ENCODE data around the gene GIPC3.
"Not testable (repeated sequence)": the region's sequence is repeated elsewhere in the genome, so short reads cannot be mapped to it uniquely, and the experiment has no call there.

The GIPC3 gene

DNA sequence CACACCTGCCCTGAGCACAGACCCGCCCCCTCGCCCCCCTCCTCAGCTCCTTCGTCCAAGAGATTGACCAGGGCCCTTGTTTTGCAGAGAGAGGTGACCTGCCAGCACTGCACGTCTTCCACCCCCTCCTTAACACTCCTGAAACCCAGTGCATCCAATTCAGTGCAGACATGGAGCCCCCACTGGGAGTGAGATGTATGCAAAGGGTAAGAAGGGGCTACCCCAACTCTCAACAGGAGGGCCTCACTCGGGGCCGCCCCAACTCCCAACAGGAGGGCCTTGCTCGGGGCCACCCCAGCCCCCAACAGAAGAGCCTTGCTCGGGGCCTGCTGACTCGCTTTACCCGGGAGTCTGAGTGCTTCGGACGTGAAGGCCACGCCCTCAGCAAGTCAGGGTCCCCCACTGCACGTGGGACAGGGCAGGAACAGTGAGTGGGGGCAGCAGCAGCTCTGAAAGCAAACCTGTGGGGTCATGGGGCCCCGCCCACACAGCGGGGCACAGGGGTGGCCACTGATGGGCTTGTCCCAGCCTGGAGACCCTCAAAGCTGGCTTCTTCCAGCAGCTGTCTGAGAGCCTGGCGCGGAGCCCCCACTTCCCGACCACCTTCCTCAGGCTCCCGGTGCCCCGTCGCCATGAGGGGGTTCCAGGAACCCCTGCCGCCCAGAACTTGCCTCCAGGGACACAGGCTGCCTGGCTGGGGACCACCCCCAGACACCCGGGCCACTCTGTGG lies 35.7 kb downstream of the GIPC3 start:
- DNase-seq, result no peak

DNA sequence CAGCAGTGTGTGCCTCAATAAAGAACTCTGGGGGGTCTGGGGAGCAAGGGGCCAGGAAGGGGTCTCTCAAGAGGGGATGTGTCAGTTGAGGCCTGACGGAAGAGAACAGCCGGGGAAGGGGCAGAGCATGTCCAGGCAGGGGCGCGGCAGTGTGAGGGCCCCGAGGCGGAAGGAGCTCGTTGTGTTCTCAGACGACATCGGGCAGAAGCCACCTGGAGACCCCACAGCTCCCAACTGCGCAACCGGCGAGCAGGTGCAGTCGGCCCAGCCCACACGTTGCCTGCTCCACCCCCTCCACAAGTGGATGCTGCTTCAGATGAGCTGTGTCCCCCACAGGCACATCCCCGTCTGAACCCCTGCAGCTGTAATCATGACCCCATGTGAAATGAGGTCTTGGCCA lies 36.4 kb downstream of the GIPC3 start:
- DNase-seq, result no peak

DNA sequence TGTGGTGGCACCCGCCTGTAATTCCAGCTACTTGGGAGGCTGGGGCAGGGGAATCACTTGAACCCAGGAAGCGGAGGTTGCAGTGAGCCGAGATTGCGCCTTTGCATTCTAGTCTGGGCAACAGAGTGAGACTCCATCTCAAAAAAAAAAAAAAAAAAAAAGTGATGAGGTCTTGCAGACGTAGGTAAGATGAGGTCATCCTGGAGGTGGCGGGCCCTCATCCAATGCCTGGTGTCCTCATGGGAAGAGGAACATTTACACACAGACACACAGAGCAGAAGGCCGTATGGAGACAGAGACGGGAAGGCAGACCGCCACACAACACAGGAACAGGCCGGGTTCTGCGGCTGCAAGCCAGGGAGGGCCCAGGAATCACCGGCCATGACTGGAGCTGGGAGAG lies 36.9 kb downstream of the GIPC3 start:
- DNase-seq, result no peak

DNA sequence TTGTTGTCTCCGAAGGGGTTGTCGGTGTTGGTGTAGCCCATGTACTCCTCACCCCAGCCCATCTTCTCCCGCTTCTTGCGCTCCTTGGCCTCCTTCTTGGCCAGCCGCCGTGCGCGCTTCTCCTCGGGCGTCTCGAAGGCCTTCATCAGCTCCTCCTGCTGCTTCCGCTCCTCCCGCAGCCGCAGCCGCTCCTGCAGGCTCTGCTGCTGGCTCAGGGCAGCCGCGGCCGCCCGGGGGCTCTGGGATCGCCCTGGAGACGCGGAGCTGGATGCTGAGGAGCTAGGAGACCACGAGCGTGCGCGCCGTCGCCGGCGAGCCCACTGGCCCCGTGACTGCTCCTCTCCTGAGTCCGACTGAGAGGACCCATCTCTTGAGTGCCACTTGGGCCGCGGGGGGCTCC lies 38.4 kb downstream of the GIPC3 start:
- DNase-seq, result no peak

DNA sequence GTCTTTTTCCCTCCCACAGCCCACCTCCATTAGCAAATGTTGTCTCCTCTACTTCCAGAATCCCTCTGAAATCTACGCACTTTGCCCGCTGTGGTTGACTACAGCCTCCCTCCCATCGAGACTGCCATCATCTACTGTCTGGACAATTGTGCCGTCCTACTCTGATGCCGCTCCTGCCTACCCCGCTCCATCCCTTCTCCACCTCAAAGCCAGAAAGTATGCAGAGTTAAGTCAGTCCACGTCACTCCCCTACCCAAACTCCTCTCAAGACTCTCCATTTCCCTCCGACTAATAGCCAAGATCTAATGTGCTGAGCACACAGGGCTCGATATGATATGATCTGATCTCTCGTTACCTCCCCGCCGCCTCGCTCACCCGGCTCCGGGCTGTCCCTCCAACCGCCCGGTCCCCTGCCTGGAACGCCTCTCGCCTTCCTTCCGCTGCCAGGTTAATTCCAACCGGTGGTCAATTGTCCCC lies 40.8 kb downstream of the GIPC3 start:
- DNase-seq, result no peak

DNA sequence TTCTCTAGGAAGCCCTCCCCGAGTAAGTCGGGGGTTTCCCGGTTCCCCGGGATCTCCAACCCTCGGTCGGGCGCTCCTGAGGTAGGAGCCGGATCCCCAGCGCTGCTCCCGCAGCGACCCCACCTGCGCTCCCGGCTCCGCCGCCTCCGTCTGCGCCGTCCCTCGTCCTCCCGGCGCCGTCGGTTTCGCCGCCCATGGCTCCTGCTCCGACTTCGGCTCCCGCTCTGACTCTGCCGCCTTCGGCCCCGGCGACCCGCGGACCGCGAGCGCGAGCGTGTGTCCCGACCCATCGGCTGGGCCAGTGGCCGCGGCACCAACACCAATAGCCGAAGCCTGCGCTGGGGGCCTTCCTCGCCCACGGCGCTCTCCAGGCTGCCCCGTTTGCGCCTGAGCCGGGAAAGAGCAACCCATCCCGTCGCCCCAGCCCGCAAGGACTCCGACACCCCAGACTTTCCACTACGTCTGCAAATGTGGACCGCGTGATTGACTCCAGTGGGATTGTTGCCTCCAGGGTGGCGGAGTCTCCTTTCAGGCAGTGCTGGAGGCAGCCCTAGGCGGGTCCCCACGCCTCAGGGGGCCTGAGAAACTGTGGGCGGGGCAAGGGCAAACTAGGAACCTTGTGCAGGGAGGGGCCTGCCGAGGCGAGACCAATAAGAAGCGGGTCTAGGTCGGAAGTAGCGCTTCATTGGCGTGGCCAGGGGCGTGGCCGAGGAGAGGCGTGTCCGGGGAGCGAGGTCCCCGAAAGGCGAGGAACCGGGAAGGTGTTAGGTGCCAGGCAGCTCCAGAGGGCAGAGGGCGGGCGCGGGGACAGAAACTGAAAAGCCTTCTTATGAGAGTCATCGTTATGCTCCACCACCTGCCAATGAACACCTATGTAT lies 41.4 kb downstream of the GIPC3 start, which contains the start of gene CACTIN:
CACTIN (minus strand) TSS at position 318 of the 878 bp plus-strand sequence; CDS start at position 290, 28 bp downstream.
- peak; percentile 82 to 93 for DNase-seq

DNA sequence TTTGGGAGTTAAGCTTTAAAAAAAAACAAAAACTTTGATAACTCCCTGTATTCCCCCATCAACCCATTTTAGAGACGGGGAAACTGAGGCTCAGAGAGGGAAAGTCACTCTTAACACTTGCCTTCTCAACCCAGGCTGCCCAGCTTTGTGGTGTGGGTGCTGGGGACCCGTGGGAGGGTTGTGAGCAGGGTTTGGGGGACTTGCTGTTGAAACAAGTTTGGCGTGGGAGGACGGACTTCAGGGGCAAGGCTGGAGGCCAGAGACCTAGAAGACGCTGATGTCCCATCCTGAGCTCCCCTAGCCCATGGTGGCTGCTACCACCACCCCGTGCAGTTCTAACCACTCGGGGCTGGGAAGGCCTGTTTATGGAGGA lies 42.1 kb downstream of the GIPC3 start:
- DNase-seq, result no peak

DNA sequence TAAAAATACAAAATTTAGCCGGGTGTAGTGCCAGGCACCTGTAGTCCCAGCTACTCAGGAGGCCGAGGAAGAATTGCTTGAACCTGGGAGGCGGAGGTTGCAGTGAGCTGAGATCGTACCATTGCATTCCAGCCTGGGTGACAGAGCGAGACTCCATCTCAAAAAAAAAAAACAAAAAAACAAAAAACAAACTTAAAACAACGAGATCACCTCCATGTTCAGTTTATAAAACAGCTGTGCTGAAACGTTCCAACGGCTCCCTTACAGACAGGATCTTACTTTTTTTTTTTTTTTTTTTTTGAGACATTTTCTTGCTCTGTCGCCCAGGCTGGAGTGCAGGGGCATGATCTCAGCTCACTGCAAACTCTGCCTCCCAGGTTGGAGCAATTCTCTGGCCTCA lies 43.5 kb downstream of the GIPC3 start:
- DNase-seq, result not testable (repeated sequence)

DNA sequence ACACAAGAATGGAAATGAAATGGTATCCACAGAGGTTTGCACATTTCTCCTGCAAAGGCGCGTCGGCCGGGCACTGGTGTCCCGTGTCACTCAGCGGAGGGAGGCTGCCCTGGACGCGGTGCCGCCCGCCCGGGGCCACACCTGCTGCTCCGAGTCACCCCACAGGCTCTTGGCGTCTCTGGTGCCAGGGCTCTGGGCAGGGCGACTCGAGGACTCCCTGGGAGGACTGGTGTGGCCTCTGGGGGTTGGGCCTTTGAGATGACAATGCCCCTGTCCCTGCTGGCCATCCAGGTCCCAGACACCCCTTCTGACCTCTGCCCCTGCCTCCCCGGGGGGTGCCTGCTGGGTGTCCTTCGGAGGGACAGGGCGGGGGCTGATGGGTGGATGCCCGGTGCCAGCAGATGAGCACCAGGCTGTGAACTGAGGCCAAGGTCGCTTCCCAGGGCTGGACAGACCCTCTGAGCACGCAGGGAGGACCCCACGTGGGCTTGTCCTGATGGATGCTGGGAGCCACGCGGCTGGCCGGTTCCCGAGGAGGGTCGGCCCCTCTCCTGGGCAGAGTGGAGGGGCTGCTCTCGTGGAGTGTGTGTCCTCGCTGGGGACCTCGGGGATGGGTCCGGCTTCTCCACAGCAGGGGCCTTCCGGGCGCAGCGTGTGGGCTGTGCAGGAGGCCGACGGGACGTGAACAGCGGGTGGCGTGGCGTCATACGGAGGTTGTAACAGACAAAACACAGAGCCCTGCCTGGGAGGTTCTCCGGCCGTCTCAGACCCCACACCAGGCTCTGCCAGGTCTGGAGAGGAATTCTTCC lies 46.0 kb downstream of the GIPC3 start:
- no peak for DNase-seq

DNA sequence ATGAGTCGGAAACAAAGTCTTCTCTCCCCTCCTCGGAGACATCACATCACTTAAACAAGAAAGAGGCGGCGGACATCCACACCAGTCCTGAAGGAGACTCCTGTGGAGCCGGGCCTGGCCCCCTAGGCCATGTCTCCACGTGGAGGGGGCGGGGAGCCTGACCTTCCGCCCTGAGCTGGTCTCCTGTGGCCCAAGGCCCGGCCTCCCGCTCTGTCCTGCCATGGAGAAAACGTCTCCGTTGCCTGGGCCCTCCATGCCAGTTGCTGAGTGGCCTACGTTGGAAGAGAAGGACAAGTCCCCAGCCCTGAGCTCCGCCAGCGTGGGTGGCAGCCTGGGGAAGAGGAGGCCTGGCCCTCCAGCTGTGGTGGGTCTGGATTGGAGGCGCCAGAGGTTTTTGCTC lies 46.8 kb downstream of the GIPC3 start:
- no peak for DNase-seq

DNA sequence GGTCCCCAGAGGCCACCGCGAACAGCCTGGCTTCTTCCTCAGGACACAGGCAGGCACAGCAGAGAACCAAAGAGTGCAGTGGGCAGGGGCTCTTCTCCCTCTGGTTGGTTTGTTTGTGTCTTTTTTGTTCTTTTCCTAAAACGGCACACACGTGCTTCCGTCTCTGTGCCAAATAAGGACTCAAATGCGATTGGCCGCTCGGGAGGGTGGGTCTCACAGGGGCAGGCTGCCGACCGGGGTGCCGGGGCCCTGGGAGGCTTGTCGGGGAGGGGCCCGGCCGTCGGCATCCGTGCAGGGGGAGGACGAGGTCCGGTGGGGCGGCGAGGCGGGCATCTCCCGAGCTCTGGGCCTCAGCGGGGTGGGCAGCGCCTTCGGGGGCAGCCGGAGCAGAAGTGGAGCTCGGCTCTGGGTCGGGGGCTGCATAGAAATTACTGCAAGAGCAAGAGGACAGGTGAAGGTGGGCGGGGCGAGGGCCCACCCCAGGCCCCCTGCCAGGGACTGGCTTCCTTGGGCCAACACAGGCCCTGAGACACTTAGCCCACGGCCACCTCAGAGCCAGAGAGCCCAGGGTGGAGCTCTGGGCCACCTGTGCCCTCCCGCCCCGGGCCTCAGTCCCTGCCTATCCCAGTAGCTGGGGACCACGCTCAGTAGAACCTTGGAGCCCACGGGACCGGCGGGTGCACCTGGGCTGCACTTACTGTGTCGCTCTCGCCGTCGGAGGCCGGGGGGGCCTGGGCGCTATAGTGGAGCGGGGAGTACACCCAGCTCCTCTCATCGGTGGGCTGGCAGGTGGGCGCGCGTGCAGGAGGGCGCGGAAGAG lies 47.7 kb downstream of the GIPC3 start:
- DNase-seq, result no peak

DNA sequence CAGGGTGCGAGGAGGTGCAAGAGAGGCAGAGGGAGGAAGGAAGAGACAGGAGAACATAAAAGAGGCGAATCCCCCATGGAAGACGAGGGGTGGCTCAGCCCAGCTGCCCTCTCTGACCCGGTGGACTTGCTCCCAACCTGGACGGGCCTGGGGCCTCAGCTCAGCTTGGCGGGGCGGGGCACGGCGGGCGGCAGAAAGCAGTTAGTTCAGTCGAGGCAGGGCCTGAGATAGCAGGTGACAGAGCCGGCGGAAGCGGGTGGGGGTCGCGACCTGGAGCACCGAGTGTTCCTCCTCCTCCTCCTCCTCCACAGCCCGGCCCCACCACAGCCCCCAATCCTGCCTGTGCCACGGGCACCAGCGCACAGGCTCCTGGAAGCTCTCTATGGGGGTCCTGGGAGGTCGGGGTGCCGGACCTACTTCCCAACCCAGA lies 48.3 kb downstream of the GIPC3 start:
- DNase-seq, result no peak

DNA sequence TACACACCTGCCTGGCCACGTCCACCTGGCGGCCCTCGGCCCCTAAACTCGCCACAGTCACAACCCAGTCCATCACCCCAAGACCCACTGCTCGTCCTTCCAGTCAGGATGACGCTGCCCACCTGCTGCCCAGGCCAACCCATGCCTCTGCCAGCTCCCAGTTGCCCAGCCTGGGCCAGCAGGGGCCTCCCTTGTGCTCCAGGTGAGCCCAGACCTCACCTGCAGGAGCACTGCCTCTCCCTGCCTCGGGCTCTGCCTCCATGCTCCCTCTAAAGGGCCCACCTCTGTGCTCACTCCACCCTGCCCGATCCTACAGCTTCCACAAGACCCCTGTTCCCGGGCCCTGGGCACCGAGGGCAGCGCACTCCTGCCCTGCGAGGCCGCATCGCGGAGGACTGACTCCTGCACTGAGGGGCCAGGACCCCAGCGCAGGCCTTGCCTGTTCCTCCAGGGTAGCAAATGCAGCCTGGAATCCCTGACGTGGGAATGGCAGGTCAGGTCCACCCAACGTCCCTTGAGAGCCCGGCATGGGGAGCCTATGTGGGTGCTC lies 49.3 kb downstream of the GIPC3 start:
- DNase-seq, result no peak

DNA sequence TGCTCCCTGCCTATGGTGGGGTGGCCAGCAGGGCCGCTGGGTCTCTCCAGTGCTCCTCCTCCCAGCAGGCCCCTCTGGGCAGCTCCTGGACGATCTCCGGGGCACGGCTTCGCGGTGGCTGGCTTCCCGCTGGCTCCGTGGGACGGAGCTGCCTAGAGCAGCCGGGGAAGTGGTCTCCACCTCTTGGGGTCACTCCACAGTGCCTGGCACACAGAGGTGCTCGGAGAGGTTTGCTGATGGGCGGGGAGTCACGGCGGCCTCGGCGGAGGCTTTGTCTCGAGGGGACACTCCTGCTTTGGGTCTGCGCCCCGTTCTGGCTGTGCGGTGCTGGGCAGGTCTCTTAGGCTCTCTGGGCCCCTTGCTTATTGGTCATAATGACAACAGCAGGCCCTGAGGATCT lies 51.2 kb downstream of the GIPC3 start:
- DNase-seq, result no peak

DNA sequence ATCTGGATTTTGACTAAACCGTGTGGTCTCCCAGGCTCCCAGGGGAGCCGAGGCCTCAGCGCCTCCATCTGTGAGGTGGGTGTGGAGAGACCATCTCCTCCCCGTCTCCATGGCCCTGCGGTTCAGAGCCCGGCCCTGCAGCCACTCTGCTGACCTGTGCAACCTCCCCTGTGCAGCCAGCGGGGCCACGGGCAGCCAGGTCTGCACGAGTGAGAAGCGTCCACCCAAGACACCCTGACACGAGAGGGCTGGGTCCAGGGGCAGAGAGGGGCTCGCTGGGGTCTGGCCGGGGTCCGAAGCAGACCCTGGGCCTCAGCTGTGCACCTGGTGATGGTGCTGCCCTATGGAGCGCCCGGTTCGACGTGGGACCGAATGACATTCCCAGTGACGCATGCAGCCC lies 51.7 kb downstream of the GIPC3 start:
- no peak for DNase-seq

DNA sequence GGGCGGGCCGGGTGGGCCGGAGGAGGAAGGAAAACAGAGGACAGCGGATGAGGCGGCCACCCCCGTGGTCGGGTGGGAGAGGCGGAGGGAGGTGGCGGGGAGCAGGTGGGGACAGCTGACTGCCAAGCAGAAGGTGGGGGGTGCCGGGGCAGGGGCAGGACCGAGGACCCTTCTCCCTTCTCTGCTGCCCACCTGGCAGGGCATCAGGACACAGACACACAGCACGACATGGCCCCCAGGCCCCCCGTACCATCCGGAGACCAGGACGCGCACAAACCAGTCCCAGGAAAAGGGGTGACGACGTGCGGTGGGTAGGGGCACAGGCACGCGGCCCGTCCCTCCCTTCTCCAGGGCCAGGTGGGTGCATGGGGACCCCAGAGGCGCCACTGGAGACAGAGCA lies 52.3 kb downstream of the GIPC3 start:
- no peak for DNase-seq

DNA sequence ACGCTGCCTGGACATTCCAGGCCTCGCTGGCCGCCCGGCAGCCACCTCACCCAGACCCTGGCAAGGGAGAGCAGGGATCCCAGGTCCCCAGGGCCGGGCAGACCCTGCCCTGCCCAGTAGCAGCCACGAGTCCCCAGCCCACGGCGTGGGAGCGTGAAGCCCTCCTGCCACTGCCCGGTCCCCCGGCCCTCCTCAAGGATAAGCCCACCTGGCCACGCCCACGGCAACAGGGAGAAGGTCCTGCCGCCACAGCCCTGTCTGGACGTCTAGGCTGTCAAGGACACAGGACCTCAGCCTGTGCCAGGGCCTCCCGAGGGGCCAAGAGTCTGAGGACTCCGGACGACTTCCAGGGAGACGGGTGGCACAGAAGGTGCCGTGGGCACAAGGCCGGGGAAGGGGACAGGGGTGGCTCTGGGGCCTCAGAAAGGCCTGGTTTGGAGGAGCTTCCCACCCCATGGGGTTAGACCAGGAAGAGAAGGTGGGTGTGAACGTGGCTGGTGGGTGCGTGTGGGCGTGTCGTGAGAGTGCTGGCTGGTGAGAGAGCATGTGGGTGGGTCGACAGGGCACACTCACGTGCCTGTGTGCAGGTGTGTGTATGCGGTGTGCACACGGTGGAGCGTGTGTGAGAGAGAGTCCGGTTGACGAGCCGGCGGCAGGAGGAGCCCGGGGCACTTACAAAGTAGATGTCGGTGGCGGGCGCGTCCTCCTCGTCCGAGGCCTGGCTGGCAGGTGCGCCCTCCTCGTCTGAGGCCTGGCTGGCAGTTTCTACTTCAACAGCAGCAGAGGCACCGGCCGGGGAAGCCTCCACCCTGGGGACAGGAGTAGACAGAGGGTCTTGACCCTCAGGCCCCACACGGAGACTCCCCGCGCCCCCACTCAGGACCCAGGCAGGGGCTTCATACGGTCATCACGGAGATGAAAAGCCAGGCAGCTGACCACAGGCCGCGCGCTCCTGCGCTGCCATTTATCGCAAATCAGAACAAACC lies 53.2 kb downstream of the GIPC3 start:
- no peak for DNase-seq

DNA sequence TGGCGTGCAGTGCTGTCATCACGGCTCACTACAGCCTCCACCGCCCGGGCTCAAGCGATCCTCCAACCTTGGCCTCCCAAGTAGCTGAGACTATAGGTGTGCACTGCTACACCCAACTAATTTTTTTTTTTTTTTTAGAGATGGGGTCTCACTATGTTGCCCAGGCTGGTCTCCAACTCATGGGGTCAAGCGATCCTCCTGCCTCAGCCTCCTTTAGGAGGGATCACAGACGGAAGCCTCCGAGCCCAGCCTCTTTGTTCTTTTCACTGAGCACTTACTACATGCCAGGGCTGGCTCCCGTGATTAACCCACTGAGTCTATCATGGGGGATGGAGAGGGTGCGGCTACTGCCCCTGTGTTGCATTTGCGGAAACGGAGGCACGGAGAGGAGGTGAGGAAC lies 54.2 kb downstream of the GIPC3 start:
- no peak for DNase-seq

DNA sequence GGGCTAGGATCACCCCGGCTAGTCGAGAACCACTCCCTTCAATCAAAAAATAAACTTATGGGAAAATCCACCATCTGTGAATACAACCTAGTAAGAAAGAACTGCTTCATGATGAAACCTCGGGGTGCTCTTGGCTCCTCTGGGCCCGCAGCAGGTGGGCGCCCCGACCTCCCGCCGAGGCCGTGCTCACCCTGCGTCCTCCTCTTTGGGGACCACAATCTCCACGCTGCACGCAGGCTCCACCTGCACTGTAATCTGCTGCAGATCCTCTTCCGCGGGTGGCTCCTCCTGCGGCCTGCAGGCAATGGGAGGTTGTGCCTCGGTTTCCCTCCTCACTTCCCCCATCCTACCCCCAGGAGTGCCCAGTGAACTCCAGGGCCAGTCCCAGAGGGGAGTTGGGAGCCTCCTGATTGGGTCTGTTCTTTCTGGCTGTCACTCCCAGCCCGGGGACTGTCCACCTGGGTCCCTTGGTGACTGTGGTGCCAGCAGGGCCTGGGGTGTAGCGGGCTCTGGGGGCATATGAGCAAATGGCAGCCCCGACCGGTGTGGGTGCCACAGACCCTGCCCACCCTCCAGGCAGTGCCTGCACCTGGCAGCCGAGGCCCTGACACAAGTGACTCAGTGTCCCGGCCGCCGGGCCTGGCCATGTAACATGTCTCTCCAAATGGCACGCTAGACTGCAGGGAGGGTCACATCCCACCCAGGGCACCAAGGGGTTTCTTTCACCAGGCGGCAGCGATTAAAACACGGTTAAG lies 56.4 kb downstream of the GIPC3 start:
- no peak for DNase-seq

DNA sequence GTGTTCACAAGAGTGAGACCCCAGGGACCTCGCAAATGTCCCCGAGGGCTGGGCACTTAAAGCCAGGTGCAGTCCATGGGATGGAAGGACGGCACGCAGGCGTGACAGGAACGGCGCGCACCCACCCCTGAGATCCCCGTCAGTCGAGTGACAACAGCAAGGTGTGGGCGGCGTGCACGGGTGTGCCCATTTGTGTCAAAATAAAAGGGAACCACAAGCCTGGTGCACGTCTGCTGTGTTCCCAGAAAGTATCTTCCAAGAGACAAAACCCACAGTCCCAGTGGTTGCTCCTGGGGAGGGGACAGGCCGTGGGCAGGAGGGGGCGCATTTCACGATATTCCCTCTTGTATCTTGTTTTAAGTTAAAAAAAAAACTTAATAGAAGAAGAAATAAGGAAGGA lies 57.0 kb downstream of the GIPC3 start:
- no peak for DNase-seq
